DMS53 treated with DMSO at 0.1 percent for 48 hours (cell line): Measurements from ENCODE around the gene DGCR8.
A peak's percentile ranks its signal among the peaks of the same experiment; 100 is the strongest.

Source experiments
- DNase-seq: peaks from one replicate; lab custom pipeline; 2025; ENCODE audit not compliant: unreplicated experiment; lab: John Stamatoyannopoulos, UW

Gene DGCR8

GRCh38 chr22:20108757-20109230 lies 28.8 kb downstream of the DGCR8 start:
- DNase-seq, result no peak

GRCh38 chr22:20109411-20110358 lies 29.6 kb downstream of the DGCR8 start:
- no peak for DNase-seq

GRCh38 chr22:20110359-20110985 lies 30.4 kb downstream of the DGCR8 start:
- DNase-seq, result no peak

- DNase-seq, result no peak
Observed at GRCh38 chr22:20111045-20111688, 31.1 kb downstream of the DGCR8 start.

- no peak for DNase-seq
Observed at GRCh38 chr22:20111689-20112622, 31.9 kb downstream of the DGCR8 start.

- DNase-seq, result no peak
Observed at GRCh38 chr22:20112623-20113511, 32.8 kb downstream of the DGCR8 start.

- DNase-seq, result no peak
Observed at GRCh38 chr22:20113551-20114310, 33.7 kb downstream of the DGCR8 start.

GRCh38 chr22:20114506-20115475 lies 34.8 kb downstream of the DGCR8 start:
- no peak for DNase-seq

GRCh38 chr22:20115691-20116375 lies 35.8 kb downstream of the DGCR8 start, which contains the start of gene RANBP1:
RANBP1 (plus strand) TSS chr22:20116104; CDS start chr22:20116185, 81 bp downstream.
- DNase-seq, result no peak

- no peak for DNase-seq
Observed at GRCh38 chr22:20116376-20116950, 36.4 kb downstream of the DGCR8 start.

- DNase-seq, result peak; percentile 63
Observed at GRCh38 chr22:20116951-20117632, 37.1 kb downstream of the DGCR8 start, which contains the start of gene TRMT2A. TRMT2A (minus strand) TSS chr22:20117226; CDS start chr22:20116906, 320 bp downstream.

- no peak for DNase-seq
Observed at GRCh38 chr22:20117633-20118299, 37.7 kb downstream of the DGCR8 start.

- DNase-seq, result no peak
Observed at GRCh38 chr22:20118300-20119020, 38.4 kb downstream of the DGCR8 start.

GRCh38 chr22:20121856-20122415 lies 41.9 kb downstream of the DGCR8 start:
- no peak for DNase-seq
